ENCODE data around the gene SMIM44. TPM values are rescaled to one million over a fixed set of nuclear protein-coding genes. Genes with fewer than 3 reads are reported as not detected.

SMIM44 gene
- total RNA-seq, 4 donors from 2014 or later = not detected

DNA sequence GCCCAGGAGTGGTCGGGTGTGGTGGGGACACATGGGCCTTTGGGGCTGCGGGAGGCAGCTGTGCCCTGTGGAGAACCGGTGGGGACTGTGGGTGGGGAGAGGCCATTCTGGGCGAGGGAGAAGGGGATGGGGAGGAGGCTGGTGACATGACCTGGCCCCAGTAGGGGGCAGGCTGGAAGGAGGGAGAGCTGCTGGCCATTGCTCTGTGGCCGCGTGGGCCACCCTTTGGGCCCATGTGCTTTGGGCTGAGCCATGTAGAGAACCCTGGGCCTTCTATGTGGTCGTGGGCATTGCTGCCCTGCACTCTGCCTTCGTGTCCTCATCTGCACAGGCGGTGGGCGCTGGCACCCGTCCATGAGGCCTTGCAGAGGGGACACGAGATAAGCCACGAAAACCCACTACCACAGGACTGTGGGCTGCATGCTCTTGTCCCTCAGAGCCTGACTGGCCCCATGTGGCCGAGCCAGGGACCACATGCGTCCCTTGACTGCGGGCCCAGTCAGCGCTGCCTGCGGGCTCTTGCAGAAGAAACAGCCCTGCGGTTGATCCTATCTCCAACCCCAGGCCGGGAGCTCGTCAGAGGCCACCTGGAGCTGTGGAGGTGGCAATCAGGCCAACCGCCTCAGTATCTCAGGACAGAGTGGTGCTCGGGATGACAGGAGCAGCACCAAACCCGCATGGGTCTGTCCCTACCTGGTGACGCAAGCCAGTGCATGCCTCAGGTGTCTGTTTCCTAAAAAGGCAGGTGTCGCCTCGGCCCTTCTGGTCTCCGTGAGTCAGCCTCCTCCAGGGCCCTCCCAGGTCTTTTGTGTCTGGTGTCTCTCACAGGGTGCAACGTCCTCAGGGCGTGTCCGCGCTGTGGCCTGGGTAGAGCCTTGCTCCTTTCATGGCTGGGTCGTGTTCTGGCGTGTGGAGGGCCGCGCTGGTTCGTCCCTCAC, 37.2 kb upstream of the SMIM44 start:
- WGBS, 2 donors (ENCODE audit: low coverage in 1 of 2) = 72 to 90% methylated on average over 3 to 4 of the region's 37 CpGs
- ATAC-seq = no peak
- Histone ChIP-seq H3K27me3 (no peaks in the 10 kb centered on the region), H3K4me1 (peaks cover 0 to 41% (median 0%) of the 10 kb centered on the region in 3 donors), H3K27ac (no peak overlapping the region), H3K36me3 (peaks cover 0 to 60% of the 10 kb centered on the region in 2 donors), H3K4me3 (no peak overlapping the region), H3K9me3 (no peaks in the 10 kb centered on the region)
- TF ChIP-seq, protein P1, sequence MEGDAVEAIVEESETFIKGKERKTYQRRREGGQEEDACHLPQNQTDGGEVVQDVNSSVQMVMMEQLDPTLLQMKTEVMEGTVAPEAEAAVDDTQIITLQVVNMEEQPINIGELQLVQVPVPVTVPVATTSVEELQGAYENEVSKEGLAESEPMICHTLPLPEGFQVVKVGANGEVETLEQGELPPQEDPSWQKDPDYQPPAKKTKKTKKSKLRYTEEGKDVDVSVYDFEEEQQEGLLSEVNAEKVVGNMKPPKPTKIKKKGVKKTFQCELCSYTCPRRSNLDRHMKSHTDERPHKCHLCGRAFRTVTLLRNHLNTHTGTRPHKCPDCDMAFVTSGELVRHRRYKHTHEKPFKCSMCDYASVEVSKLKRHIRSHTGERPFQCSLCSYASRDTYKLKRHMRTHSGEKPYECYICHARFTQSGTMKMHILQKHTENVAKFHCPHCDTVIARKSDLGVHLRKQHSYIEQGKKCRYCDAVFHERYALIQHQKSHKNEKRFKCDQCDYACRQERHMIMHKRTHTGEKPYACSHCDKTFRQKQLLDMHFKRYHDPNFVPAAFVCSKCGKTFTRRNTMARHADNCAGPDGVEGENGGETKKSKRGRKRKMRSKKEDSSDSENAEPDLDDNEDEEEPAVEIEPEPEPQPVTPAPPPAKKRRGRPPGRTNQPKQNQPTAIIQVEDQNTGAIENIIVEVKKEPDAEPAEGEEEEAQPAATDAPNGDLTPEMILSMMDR (IDR thresholded peaks at IDR 0.05) = no peak
- TF ChIP-seq EP300 (IDR thresholded peaks at IDR 0.05) (no peak), POLR2A (IDR thresholded peaks at IDR 0.05) (no peak), POLR2AphosphoS5 (IDR thresholded peaks at IDR 0.05) (no peak)

DNA sequence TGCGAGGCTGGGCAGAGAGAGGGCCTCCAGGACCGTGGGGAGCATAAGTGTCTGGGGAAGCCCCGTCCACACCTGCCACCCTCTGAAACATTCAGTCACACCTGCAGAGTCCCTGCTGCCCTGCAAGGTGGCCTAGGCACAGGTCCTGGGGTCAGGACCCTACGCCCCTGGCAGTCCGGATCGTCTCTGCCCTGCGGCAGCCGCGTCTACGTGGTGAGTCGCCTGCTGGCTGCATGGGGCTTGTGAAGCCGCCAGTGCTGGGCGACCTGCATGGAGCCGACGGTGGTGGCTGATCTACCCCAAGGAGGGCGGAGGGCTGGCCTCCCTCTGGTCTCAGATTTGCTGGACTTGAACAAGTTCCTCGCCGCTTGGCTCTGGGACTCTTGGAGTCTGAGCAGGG, 35.9 kb upstream of the SMIM44 start:
- ATAC-seq = no peak
- Histone ChIP-seq H3K27me3 (no peaks in the 10 kb centered on the region), H3K27ac (no peak overlapping the region), H3K4me1 (peaks cover 0 to 44% (median 0%) of the 10 kb centered on the region in 3 donors), H3K4me3 (no peak overlapping the region), H3K9me3 (no peaks in the 10 kb centered on the region), H3K36me3 (peaks cover 0 to 50% of the 10 kb centered on the region in 2 donors)
- WGBS, 2 donors (ENCODE audit: low coverage in 1 of 2) = no CpG with 5 or more reads among the region's 18 CpGs
- no peak for TF ChIP-seq POLR2AphosphoS5 (IDR thresholded peaks at IDR 0.05)

DNA sequence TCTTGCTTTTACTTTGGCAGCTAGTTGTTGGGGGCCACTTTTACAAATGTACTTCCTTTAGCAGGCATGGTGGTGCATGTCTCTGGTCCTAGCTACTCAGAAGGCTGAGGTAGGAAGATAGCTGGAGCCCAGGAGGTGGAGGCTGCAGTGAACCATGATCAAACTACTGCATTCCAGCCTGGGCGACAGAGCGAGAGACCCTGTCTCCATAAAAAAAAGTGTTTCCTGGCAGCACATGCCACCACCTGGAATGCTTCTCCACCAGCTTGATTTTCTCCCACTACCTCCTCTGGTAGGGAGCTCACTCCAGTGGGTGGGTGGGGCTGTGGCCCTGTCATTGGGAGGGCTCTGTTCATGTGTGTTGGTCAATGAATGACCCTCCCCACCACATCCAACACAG, 35.4 kb upstream of the SMIM44 start:
- Histone ChIP-seq H3K27me3 (no peaks in the 10 kb centered on the region), H3K4me1 (peaks cover 0 to 48% (median 0%) of the 10 kb centered on the region in 3 donors), H3K27ac (no peak overlapping the region), H3K4me3 (no peak overlapping the region), H3K36me3 (peaks cover 0 to 49% of the 10 kb centered on the region in 2 donors), H3K9me3 (no peaks in the 10 kb centered on the region)
- ATAC-seq = no peak
- no peak for TF ChIP-seq POLR2A (IDR thresholded peaks at IDR 0.05)
- TF ChIP-seq EP300 (IDR thresholded peaks at IDR 0.05) = no peak
- TF ChIP-seq, protein P1 (IDR thresholded peaks at IDR 0.05) = no peak
- no peak for TF ChIP-seq POLR2AphosphoS5 (IDR thresholded peaks at IDR 0.05)
- 92% methylated on average over 2 of the region's 2 CpGs; no CpG with 5 or more reads in 1 of the 2 donors for WGBS, 2 donors (ENCODE audit: low coverage in 1 of 2)

DNA sequence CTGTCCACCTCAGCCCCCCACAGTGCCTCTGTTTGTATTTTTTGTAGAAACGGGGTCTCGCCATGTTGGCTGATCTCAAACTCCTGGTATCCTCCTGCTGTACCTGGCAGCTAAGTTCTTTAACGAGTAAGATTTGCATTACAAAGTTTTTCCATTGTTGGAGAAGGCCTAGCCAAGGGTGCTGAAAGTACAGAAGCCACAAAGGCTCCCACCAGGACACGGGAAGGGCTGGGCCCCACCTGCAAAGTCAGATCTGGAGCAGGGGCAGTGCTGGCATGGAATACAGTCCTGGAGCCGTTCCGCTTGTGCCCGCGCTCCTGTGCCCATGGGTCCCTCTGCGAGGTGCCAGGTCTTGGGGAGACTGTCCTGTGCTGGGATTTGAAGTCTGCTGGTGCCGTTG, 35.0 kb upstream of the SMIM44 start:
- H3K9me3 ChIP-seq = no peaks in the 10 kb centered on the region
- TF ChIP-seq EP300 (IDR thresholded peaks at IDR 0.05) (no peak), POLR2AphosphoS5 (IDR thresholded peaks at IDR 0.05) (no peak), POLR2A (IDR thresholded peaks at IDR 0.05) (no peak)
- TF ChIP-seq, protein P1 (IDR thresholded peaks at IDR 0.05) = no peak
- H3K36me3 ChIP-seq = peaks cover 0 to 45% of the 10 kb centered on the region in 2 donors
- H3K27ac ChIP-seq = no peak overlapping the region
- no peak overlapping the region for H3K4me3 ChIP-seq
- ATAC-seq = no peak
- no peaks in the 10 kb centered on the region for H3K27me3 ChIP-seq
- H3K4me1 ChIP-seq = peaks cover 0 to 52% (median 0%) of the 10 kb centered on the region in 3 donors
- 60 to 66% methylated on average over 4 to 5 of the region's 10 CpGs for WGBS, 2 donors (ENCODE audit: low coverage in 1 of 2)

DNA sequence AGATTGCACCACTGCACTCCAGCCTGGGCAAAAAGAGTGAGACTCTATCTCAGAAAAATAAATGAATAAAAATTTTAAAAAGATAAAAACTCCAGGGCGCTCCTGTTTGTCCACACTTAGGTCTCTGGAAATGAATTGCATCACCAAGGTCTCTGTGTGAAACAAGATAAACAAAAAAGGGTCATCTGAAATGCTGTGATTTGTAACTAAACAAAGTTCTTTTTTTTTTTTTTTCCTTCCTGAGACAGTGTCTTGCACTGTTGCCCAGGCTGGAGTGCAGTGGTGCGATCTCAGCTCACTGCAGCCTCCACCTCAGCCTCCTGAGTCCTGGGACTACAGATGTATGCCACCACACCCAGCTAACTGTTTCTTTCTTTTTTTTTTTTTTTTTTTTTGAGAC, 34.4 kb upstream of the SMIM44 start:
- peaks cover 0 to 39% of the 10 kb centered on the region in 2 donors for H3K36me3 ChIP-seq
- H3K9me3 ChIP-seq = no peaks in the 10 kb centered on the region
- H3K27me3 ChIP-seq = no peaks in the 10 kb centered on the region
- 73 to 79% methylated on average over 2 of the region's 2 CpGs for WGBS, 2 donors (ENCODE audit: low coverage in 1 of 2)
- no peak overlapping the region for H3K27ac ChIP-seq
- H3K4me3 ChIP-seq = no peak overlapping the region
- H3K4me1 ChIP-seq = peaks cover 0 to 59% (median 0%) of the 10 kb centered on the region in 3 donors
- no peak for ATAC-seq
- TF ChIP-seq POLR2AphosphoS5 (IDR thresholded peaks at IDR 0.05) (no peak), POLR2A (IDR thresholded peaks at IDR 0.05) (no peak), EP300 (IDR thresholded peaks at IDR 0.05) (no peak)
- TF ChIP-seq, protein P1 (IDR thresholded peaks at IDR 0.05) = no peak
